H1 (cell line): Measurements from ENCODE around the gene QRICH2. TPM values are rescaled to one million over a fixed set of nuclear protein-coding genes. Genes with fewer than 3 reads are reported as not detected.

Experiments used
- CTCF ChIA-PET: fragments of 300-600 bp; sonication (Branson Sonifier 250); formaldehyde crosslinking; loops from one replicate; lab custom pipeline; 2021; ENCODE audit not compliant: partially characterized antibody; lab: Charles Lee
- POLR2A ChIA-PET: fragments of 300-600 bp; sonication (Branson Sonifier 250); formaldehyde crosslinking; loops from one replicate; lab custom pipeline; 2021; ENCODE audit warnings: inconsistent platforms; ENCODE audit not compliant: partially characterized antibody; lab: Charles Lee
- DNase-seq, 2 experiments: peaks; one replicate each; pipeline versions ENCODE4 v3.0.0 to v3.0.0-alpha.2; 2010 to 2022; ENCODE audit warnings: low spot score in 2 of 2, low read depth in 1 of 2, mixed read lengths in 1 of 2
- FAIRE-seq: peaks from 2 replicates; lab custom pipeline; 2011; peaks lifted over from hg19 to GRCh38; lab: Jason Lieb, UNC
- H2AFZ ChIP-seq: 2 replicates; pipeline ENCODE4 v1.8.1; 2012; ENCODE audit warnings: low read length, inconsistent platforms
- H2AK5ac ChIP-seq: 2 replicates; pipeline ENCODE4 v1.6.1; 2013; ENCODE audit warnings: low read depth, low read length
- H2BK120ac ChIP-seq: replicated peaks from 2 replicates; pipeline ENCODE3; 2013; ENCODE audit warnings: low read depth, low read length, inconsistent platforms
- H2BK12ac ChIP-seq: 2 replicates; pipeline ENCODE4 v1.6.1; 2013; ENCODE audit warnings: low read depth, low read length
- H2BK15ac ChIP-seq: 2 replicates; pipeline ENCODE4 v1.6.1; 2013; ENCODE audit warnings: low read length
- H2BK20ac ChIP-seq: 2 replicates; pipeline ENCODE4 v1.6.1; 2013; ENCODE audit warnings: low read length
- H2BK5ac ChIP-seq: 2 replicates; pipeline ENCODE4 v1.6.1; 2013; ENCODE audit warnings: low read depth, low read length
- H3K14ac ChIP-seq: 2 replicates; pipeline ENCODE4 v1.6.1; 2013; ENCODE audit warnings: inconsistent platforms; ENCODE audit not compliant: insufficient read length
- H3K18ac ChIP-seq: 2 replicates; pipeline ENCODE4 v1.6.1; 2013; ENCODE audit warnings: low read length; ENCODE audit errors: extremely low read depth
- H3K23ac ChIP-seq: 2 replicates; pipeline ENCODE4 v1.6.1; 2013; ENCODE audit warnings: inconsistent platforms; ENCODE audit not compliant: insufficient read length
- H3K23me2 ChIP-seq: 2 replicates; pipeline ENCODE4 v1.6.1; 2013; ENCODE audit warnings: low read depth, low read length
- H3K27ac ChIP-seq: 2 replicates; pipeline ENCODE4 v1.6.1; 2011; ENCODE audit warnings: low read depth, low read length, inconsistent platforms
- H3K27me3 ChIP-seq, 4 experiments: replicated peaks in 1 of 4; 1 replicate in 1 of 4; 2 replicates in 3 of 4; pipeline versions ENCODE4 v1.6.1 to v1.8.1; 2011 to 2013; ENCODE audit warnings: low read length in 3 of 4, mild to moderate bottlenecking in 3 of 4, inconsistent platforms in 2 of 4, mixed read lengths in 2 of 4, moderate library complexity in 1 of 4; ENCODE audit not compliant: control insufficient read depth in 3 of 4, insufficient read depth in 3 of 4; ENCODE audit errors: extremely low read depth in 1 of 4
- H3K36me3 ChIP-seq, 4 experiments: 2 replicates each; pipeline versions ENCODE4 v1.6.1 to v1.8.1; 2011 to 2013; ENCODE audit warnings: mild to moderate bottlenecking in 4 of 4, low read length in 3 of 4, moderate library complexity in 2 of 4, control low read depth in 1 of 4, inconsistent platforms in 1 of 4; ENCODE audit not compliant: insufficient read depth in 4 of 4, control insufficient read depth in 2 of 4
- H3K4ac ChIP-seq: replicated peaks from 2 replicates; pipeline ENCODE3; 2013; ENCODE audit warnings: low read length, low read depth, mixed read lengths, inconsistent platforms; ENCODE audit not compliant: insufficient read length
- H3K4me1 ChIP-seq, 4 experiments: replicated peaks in 1 of 4; 1 replicate in 1 of 4; 2 replicates in 3 of 4; pipeline versions ENCODE4 v1.6.1 to v1.8.1; 2011 to 2013; ENCODE audit warnings: low read length in 3 of 4, inconsistent platforms in 2 of 4, mixed read lengths in 1 of 4; ENCODE audit not compliant: insufficient read depth in 4 of 4, control insufficient read depth in 3 of 4
- H3K4me2 ChIP-seq, 2 experiments: 2 replicates each; pipeline versions ENCODE4 v1.6.1 to v1.8.1; 2011 to 2013; ENCODE audit warnings: low read depth in 2 of 2, low read length in 2 of 2, control low read depth in 1 of 2, inconsistent platforms in 1 of 2, mild to moderate bottlenecking in 1 of 2; ENCODE audit not compliant: insufficient read depth in 1 of 2
- H3K4me3 ChIP-seq, 4 experiments: fragments of 200-600, 300-600 bp in 1 of 4; sonication (generic), shearing (Covaris generic), sonication (Bioruptor Twin) in 1 of 4; 2 replicates each; pipeline versions ENCODE4 v1.5.1 to v1.8.1; 2011 to 2016; ENCODE audit warnings: low read length in 4 of 4, low read depth in 3 of 4, control low read depth in 2 of 4, inconsistent platforms in 2 of 4, mild to moderate bottlenecking in 2 of 4, mixed read lengths in 1 of 4, moderate library complexity in 1 of 4; ENCODE audit not compliant: insufficient read depth in 2 of 4; ENCODE audit errors: extremely low read depth in 1 of 4
- H3K56ac ChIP-seq: replicated peaks from 2 replicates; pipeline ENCODE3; 2013; ENCODE audit warnings: low read depth, mild to moderate bottlenecking, mixed read lengths, low read length, inconsistent platforms; ENCODE audit not compliant: insufficient read length
- H3K79me1 ChIP-seq: 2 replicates; pipeline ENCODE4 v1.6.1; 2013; ENCODE audit warnings: low read depth, low read length, control low read depth
- H3K79me2 ChIP-seq, 2 experiments: 2 replicates each; pipeline versions ENCODE4 v1.6.1 to v1.8.1; 2012 to 2013; ENCODE audit warnings: low read length in 2 of 2, mild to moderate bottlenecking in 2 of 2, inconsistent platforms in 1 of 2; ENCODE audit not compliant: insufficient read depth in 2 of 2, control insufficient read depth in 1 of 2
- H3K9ac ChIP-seq, 4 experiments: replicated peaks in 1 of 4; 1 replicate in 1 of 4; 2 replicates in 3 of 4; pipeline versions ENCODE4 v1.6.1 to v1.8.1; 2011 to 2013; ENCODE audit warnings: low read depth in 3 of 4, low read length in 3 of 4, control low read depth in 2 of 4, mild to moderate bottlenecking in 2 of 4, moderate library complexity in 2 of 4, inconsistent platforms in 1 of 4; ENCODE audit errors: extremely low read depth in 1 of 4
- H3K9me3 ChIP-seq, 2 experiments: 2 replicates each; pipeline versions ENCODE4 v1.6.1 to v1.8.1; 2012 to 2013; ENCODE audit warnings: mild to moderate bottlenecking in 2 of 2, moderate library complexity in 2 of 2, control low read depth in 1 of 2, inconsistent platforms in 1 of 2, low read depth in 1 of 2, low read length in 1 of 2, mixed read lengths in 1 of 2; ENCODE audit not compliant: insufficient read depth in 2 of 2
- H4K20me1 ChIP-seq, 2 experiments: replicated peaks in 1 of 2; 2 replicates each; pipeline versions ENCODE3 to v1.8.1; 2011 to 2013; ENCODE audit warnings: inconsistent platforms in 2 of 2, low read length in 2 of 2, mild to moderate bottlenecking in 1 of 2; ENCODE audit not compliant: insufficient read depth in 2 of 2, control insufficient read depth in 1 of 2
- H4K5ac ChIP-seq: 2 replicates; pipeline ENCODE4 v1.6.1; 2013; ENCODE audit warnings: low read length, low read depth, mixed read lengths, inconsistent platforms; ENCODE audit not compliant: insufficient read length
- H4K8ac ChIP-seq: 2 replicates; pipeline ENCODE4 v1.8.0; 2013; ENCODE audit warnings: mild to moderate bottlenecking, moderate library complexity, low read length, inconsistent platforms; ENCODE audit not compliant: insufficient read depth; ENCODE audit errors: extremely low read depth
- H4K91ac ChIP-seq: replicated peaks from 2 replicates; pipeline ENCODE3; 2013; ENCODE audit warnings: low read length, mixed read lengths, inconsistent platforms; ENCODE audit not compliant: insufficient read length
- ATF3 ChIP-seq: IDR thresholded peaks from 2 replicates; pipeline ENCODE4 v1.6.1; 2011; ENCODE audit warnings: low read depth, mild to moderate bottlenecking, low read length; ENCODE audit not compliant: insufficient read depth
- CHD1 ChIP-seq: IDR thresholded peaks from 2 replicates; pipeline ENCODE4 v1.6.1; 2012; ENCODE audit warnings: low read depth, low read length, improper control_type of control experiment
- CTBP2 ChIP-seq: IDR thresholded peaks from 2 replicates; pipeline ENCODE4 v1.7.0; 2011; ENCODE audit warnings: borderline replicate concordance, mild to moderate bottlenecking, moderate library complexity, mixed read lengths, low read length; ENCODE audit not compliant: insufficient read depth, insufficient read length
- CTCF ChIP-seq, 3 experiments: IDR thresholded peaks; 1 replicate in 2 of 3; 2 replicates in 1 of 3; pipeline versions ENCODE4 v1.5.1 to v1.6.1; 2011; ENCODE audit warnings: low read length in 3 of 3, mild to moderate bottlenecking in 3 of 3, inconsistent platforms in 2 of 3, low read depth in 1 of 3, moderate library complexity in 1 of 3; ENCODE audit not compliant: insufficient read depth in 1 of 3; ENCODE audit errors: control extremely low read depth in 1 of 3
- EP300 ChIP-seq, 2 experiments: IDR thresholded peaks; 1 replicate in 1 of 2; 2 replicates in 1 of 2; pipeline ENCODE4 v1.6.1; 2011 to 2012; ENCODE audit warnings: low read depth in 2 of 2, low read length in 2 of 2, mild to moderate bottlenecking in 2 of 2, borderline replicate concordance in 1 of 2, inconsistent platforms in 1 of 2, moderate library complexity in 1 of 2
- GABPA ChIP-seq: IDR thresholded peaks from 2 replicates; pipeline ENCODE4 v1.6.1; 2011; ENCODE audit warnings: mild to moderate bottlenecking, low read length, moderate library complexity, borderline replicate concordance; ENCODE audit not compliant: insufficient read depth
- GTF2F1 ChIP-seq: IDR thresholded peaks from 2 replicates; pipeline ENCODE4 v1.6.1; 2012; ENCODE audit warnings: low read depth, low read length, improper control_type of control experiment, borderline replicate concordance
- NANOG ChIP-seq: IDR thresholded peaks from 2 replicates; pipeline ENCODE4 v1.6.1; 2011; ENCODE audit warnings: low read length, low read depth, mild to moderate bottlenecking, inconsistent platforms; ENCODE audit not compliant: insufficient read depth, poor library complexity, severe bottlenecking
- RXRA ChIP-seq: IDR thresholded peaks from 2 replicates; pipeline ENCODE4 v1.6.1; 2011; ENCODE audit warnings: low read depth, mild to moderate bottlenecking, low read length, moderate library complexity; ENCODE audit not compliant: insufficient read depth
- SP4 ChIP-seq: IDR thresholded peaks from 2 replicates; pipeline ENCODE4 v1.6.1; 2012; ENCODE audit warnings: low read length, inconsistent platforms
- WGBS, 2 experiments: shearing (Covaris generic) in 1 of 2; methylation state at CpG; one replicate each; pipeline versions ENCODE4 v1.1.6 to v1.1.7; 2013 to 2015; ENCODE audit warnings: low lambda C conversion rate in 2 of 2, mixed read lengths in 2 of 2, inconsistent platforms in 1 of 2, low coverage in 1 of 2, missing lambda C conversion rate in 1 of 2; ENCODE audit not compliant: insufficient replicate concordance in 2 of 2, insufficient coverage in 1 of 2, insufficient read length in 1 of 2; ENCODE audit errors: extremely low coverage in 1 of 2, missing lambda C conversion rate in 1 of 2; 5-methylcytosine and 5-hydroxymethylcytosine counted together
- polyA plus RNA-seq, 7 experiments: library from polyadenylated mRNA; depleted of rRNA in 3 of 7; stranded (reverse) in 5 of 7; unstranded in 2 of 7; fragments of >200 nt in 5 of 7; fragments of 200-250 nt in 2 of 7; gene quantifications; 1 replicate in 5 of 7; 2 replicates in 1 of 7; 4 replicates in 1 of 7; pipeline versions ENCODE4 v1.2.1 to v1.2.3, GENCODE V29; 2011 to 2013; ENCODE audit warnings: missing spikeins in 2 of 7, mixed read lengths in 2 of 7
- total RNA-seq: library from RNA; stranded (reverse); fragmentation: NEBNext Ultra II Directional; extraction: Animal tissue kit (Norgen Biotek cat#: 25700); gene quantifications from 2 replicates; pipeline ENCODE4 v1.2.1, GENCODE V29; 2021

QRICH2 gene
- total and polyA plus RNA-seq, 2 of the 8 experiments (the other 6 are each of a cell fraction or from before 2014, with no cell fraction given): 2.8 to 3.8 TPM

GRCh38 chr17:76293106-76293505 is 15.0 kb downstream of the QRICH2 start:
- POLR2A ChIA-PET: no interaction called here
- DNase-seq: no peak
- Histone ChIP-seq H4K5ac (no peak overlapping the region), H2BK15ac (no peak overlapping the region), H3K14ac (no peak overlapping the region), H3K4me3 (no peak overlapping the region), H4K8ac (peak overlapping the region; percentile 68; the same call in 1 of the 2 replicates), H2BK20ac (no peak overlapping the region), H3K4me1 (no peaks in the 10 kb centered on the region), H3K27me3 (no peaks in the 10 kb centered on the region), H2BK5ac (no peak overlapping the region), H2AK5ac (no peak overlapping the region), H3K36me3 (peaks cover 0 to 4% (median 0%) of the 10 kb centered on the region in 4 experiments; a peak in 1 of 8 replicates), H3K27ac (no peak overlapping the region), H3K23me2 (no peaks in the 10 kb centered on the region), H3K4me2 (no peak overlapping the region), H3K23ac (no peak overlapping the region), H3K79me2 (no peaks in the 10 kb centered on the region), H3K18ac (no peak overlapping the region), H2BK12ac (no peak overlapping the region), H3K4ac (no peak overlapping the region), H3K56ac (no peak overlapping the region), H2BK120ac (no peak overlapping the region), H4K20me1 (peaks cover 0 to 5% of the 10 kb centered on the region in 2 experiments), H2AFZ (no peak overlapping the region), H3K9ac (no peak overlapping the region), H4K91ac (no peak overlapping the region), H3K9me3 (no peaks in the 10 kb centered on the region), H3K79me1 (no peaks in the 10 kb centered on the region)
- WGBS, 2 experiments: 83% methylated on average over 7 of the region's 7 CpGs; no CpG with 5 or more reads in 1 of the 2 experiments
- TF ChIP-seq CTBP2: no peak
- no peak for TF ChIP-seq CTCF (IDR thresholded peaks at IDR 0.05; ENCODE audit: control extremely low read depth in 1 of 3, insufficient read depth in 1 of 3, low read depth in 1 of 3, low read length in 3 of 3)
- no peak for TF ChIP-seq RXRA
- TF ChIP-seq ATF3: no peak
- no peak for TF ChIP-seq SP4
- TF ChIP-seq NANOG: no peak
- no peak for TF ChIP-seq GTF2F1
- TF ChIP-seq EP300 (IDR thresholded peaks at IDR 0.05; ENCODE audit: borderline replicate concordance in 1 of 2, low read depth in 2 of 2, low read length in 2 of 2): no peak
- TF ChIP-seq CHD1: no peak
- no peak for TF ChIP-seq GABPA
- CTCF ChIA-PET: interaction anchor here (0.5 to 7.7 kb wide), 4 partner anchors 12 to 299 kb away, joined by 3 to 76 read pairs (median 4); no protein-coding TSS in a partner anchor
- no peak for FAIRE-seq
